Esophagus squamous epithelium (tissue), 4 donors: ENCODE results near the gene LRRC52.

Experiments
- POLR2A ChIP-seq, 4 donors: fragments of 450-650 bp; IDR thresholded peaks; one replicate each; pipeline ENCODE4 v1.6.1; 2017; ENCODE audit warnings: antibody characterized with exemption in 4 of 4, mild to moderate bottlenecking in 4 of 4, moderate library complexity in 3 of 4
- TF ChIP-seq, protein P1 (sequence below), 6 experiments: fragments of 450-650 bp in 4 of 6; fragments of 200-600 bp in 2 of 6; sonication (generic) in 2 of 6; IDR thresholded peaks; one replicate each; pipeline ENCODE4 v1.5.1; 2016 to 2019; ENCODE audit warnings: antibody characterized with exemption in 6 of 6, mild to moderate bottlenecking in 4 of 6, moderate library complexity in 4 of 6

DNA sequence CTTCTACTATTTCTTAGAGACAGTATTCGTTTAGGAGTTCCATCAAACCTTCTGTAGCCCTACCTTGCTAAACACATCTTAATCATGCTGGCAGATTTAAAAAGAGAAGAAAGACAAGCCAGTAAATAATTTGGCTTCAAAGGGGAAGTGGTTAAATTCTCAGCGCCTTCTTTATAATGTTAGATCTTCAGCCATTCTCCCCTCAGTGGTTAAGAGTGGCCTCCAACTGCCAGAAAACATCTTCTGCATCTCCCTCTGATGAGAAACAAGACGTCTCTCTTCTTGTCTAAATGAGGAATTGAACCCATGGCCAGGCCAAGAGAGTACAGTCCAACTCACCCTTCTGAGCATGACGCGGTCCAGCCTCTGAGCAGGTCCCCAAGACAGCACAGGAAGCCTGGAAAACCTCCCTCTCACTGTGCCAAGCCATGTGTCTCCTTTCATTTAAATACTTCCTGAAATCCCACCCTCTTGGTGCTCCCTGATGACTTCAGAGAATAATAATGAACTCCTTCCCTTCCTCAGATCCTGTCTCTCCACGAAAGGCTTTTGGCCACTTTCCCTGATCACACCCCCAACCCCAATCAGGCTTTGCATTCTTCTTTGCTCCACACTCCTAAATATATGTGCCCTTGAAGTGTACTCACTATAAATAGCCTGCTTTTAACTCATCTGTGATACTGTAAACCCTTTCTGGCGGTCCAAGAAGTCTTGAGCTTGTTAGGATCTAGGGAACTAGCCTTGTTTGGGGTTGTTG lies 16.4 kb upstream of the LRRC52 start:
- TF ChIP-seq, protein P1, sequence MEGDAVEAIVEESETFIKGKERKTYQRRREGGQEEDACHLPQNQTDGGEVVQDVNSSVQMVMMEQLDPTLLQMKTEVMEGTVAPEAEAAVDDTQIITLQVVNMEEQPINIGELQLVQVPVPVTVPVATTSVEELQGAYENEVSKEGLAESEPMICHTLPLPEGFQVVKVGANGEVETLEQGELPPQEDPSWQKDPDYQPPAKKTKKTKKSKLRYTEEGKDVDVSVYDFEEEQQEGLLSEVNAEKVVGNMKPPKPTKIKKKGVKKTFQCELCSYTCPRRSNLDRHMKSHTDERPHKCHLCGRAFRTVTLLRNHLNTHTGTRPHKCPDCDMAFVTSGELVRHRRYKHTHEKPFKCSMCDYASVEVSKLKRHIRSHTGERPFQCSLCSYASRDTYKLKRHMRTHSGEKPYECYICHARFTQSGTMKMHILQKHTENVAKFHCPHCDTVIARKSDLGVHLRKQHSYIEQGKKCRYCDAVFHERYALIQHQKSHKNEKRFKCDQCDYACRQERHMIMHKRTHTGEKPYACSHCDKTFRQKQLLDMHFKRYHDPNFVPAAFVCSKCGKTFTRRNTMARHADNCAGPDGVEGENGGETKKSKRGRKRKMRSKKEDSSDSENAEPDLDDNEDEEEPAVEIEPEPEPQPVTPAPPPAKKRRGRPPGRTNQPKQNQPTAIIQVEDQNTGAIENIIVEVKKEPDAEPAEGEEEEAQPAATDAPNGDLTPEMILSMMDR (IDR thresholded peaks at IDR 0.05): no peak
- TF ChIP-seq POLR2A (IDR thresholded peaks at IDR 0.05): no peak
